Progenitor cell of endocrine pancreas (in vitro differentiated cells): Measurements from ENCODE around the gene TPT1. TPM values are rescaled to one million over a fixed set of nuclear protein-coding genes. Genes with fewer than 3 reads are reported as not detected.

Experiments
- DNase-seq: peaks from one replicate; pipeline ENCODE4 v3.0.0; 2021; ENCODE audit warnings: low spot score; ENCODE audit not compliant: unreplicated experiment
- H3K27ac Mint-ChIP-seq: 2 replicates; pipeline ENCODE4 v1.8.0; 2021; ENCODE audit warnings: mild to moderate bottlenecking, moderate library complexity, mixed read lengths
- H3K27me3 Mint-ChIP-seq: 2 replicates; pipeline ENCODE4 v1.8.0; 2021; ENCODE audit warnings: mixed read lengths
- H3K36me3 Mint-ChIP-seq: 2 replicates; pipeline ENCODE4 v1.8.0; 2022; ENCODE audit warnings: mixed read lengths; ENCODE audit not compliant: insufficient read depth
- H3K4me1 Mint-ChIP-seq: 2 replicates; pipeline ENCODE4 v1.8.0; 2021; ENCODE audit warnings: low read depth, mixed read lengths
- H3K4me3 Mint-ChIP-seq: 2 replicates; pipeline ENCODE4 v1.8.0; 2021; ENCODE audit warnings: low read depth, mild to moderate bottlenecking, moderate library complexity, mixed read lengths
- H3K9me3 Mint-ChIP-seq: 2 replicates; pipeline ENCODE4 v1.8.0; 2021; ENCODE audit warnings: low read depth, mixed read lengths
- total RNA-seq: library from RNA; stranded (reverse); gene quantifications from 2 replicates; pipeline ENCODE4 v1.2.1, GENCODE V29; 2021
- TF ChIP-seq, protein P1 (sequence below): fragments of 200-600 bp; sonication (generic); IDR thresholded peaks from one replicate; pipeline ENCODE4 v1.5.0; 2021; ENCODE audit warnings: antibody characterized with exemption, mild to moderate bottlenecking; ENCODE audit not compliant: unreplicated experiment

TPT1 gene
- total RNA-seq, 1 donor from 2014 or later: 3,243 TPM

DNA sequence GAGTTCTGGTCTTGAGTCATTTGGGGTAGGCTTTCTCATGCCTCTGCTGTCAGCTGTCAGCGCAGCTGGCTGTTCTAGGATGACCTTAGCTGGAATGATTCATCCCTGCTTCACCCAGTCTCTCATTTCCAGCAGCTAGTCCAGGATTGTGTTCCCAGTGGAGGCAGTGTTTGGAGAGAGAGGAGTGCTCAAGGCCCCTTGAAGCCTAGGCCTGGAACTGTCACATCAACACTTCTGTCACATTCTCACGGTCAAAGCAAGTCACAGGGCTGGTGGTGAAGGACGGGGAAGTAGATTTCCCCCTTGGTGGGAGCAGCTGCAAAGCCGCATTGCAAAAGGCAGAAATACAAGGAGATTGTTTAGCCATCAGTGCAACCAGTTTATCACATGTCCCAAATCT lies 15.2 kb downstream of the TPT1 start:
- Mint-ChIP-seq H3K27me3 (no peaks in the 10 kb centered on the region), H3K36me3 (no peaks in the 10 kb centered on the region), H3K9me3 (no peaks in the 10 kb centered on the region), H3K27ac (no peak overlapping the region), H3K4me1 (no peaks in the 10 kb centered on the region), H3K4me3 (no peak overlapping the region)
- TF ChIP-seq, protein P1, sequence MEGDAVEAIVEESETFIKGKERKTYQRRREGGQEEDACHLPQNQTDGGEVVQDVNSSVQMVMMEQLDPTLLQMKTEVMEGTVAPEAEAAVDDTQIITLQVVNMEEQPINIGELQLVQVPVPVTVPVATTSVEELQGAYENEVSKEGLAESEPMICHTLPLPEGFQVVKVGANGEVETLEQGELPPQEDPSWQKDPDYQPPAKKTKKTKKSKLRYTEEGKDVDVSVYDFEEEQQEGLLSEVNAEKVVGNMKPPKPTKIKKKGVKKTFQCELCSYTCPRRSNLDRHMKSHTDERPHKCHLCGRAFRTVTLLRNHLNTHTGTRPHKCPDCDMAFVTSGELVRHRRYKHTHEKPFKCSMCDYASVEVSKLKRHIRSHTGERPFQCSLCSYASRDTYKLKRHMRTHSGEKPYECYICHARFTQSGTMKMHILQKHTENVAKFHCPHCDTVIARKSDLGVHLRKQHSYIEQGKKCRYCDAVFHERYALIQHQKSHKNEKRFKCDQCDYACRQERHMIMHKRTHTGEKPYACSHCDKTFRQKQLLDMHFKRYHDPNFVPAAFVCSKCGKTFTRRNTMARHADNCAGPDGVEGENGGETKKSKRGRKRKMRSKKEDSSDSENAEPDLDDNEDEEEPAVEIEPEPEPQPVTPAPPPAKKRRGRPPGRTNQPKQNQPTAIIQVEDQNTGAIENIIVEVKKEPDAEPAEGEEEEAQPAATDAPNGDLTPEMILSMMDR: no peak
- DNase-seq: no peak

DNA sequence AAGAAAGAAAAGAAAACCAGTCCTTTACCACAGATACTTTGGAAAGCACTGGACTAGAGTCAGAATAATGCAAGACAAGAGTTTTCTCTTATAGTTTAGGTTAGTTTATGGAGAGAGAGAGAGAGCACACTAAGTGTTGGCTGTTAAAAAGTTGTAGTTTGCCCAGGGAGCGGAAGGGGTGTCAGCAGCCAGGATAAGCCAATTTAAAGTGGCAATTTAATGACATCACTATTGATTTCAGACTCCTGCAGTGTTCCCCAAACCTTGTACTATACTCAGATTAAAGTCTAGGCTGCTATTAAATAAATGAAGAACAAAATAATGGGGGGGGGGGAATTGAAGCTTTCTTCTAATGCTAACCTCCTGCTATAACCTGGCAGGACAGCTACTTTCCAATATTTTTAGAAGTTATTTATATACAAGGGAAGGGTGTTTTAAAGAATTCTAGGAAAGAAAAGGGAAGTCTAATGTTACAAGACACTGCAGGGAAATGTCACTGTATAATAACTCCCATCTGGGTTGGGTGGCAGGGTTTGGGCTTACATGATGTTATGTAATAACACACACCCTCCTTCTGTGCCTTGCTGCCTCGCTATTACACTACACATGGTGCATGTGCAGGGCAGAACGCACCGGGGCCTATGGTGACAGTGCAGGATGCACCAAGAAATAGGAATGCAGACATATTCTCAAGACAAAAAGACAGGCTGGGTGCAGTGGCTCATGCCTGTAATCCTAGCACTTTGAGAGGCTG lies 19.9 kb downstream of the TPT1 start:
- DNase-seq: no peak
- no peaks in the 10 kb centered on the region for H3K36me3 Mint-ChIP-seq
- TF ChIP-seq, protein P1: no peak
- H3K4me1 Mint-ChIP-seq: peaks cover 5% of the 10 kb centered on the region
- H3K9me3 Mint-ChIP-seq: no peaks in the 10 kb centered on the region
- no peaks in the 10 kb centered on the region for H3K27me3 Mint-ChIP-seq
- no peak overlapping the region for H3K4me3 Mint-ChIP-seq
- H3K27ac Mint-ChIP-seq: peak overlapping the region; percentile 8

DNA sequence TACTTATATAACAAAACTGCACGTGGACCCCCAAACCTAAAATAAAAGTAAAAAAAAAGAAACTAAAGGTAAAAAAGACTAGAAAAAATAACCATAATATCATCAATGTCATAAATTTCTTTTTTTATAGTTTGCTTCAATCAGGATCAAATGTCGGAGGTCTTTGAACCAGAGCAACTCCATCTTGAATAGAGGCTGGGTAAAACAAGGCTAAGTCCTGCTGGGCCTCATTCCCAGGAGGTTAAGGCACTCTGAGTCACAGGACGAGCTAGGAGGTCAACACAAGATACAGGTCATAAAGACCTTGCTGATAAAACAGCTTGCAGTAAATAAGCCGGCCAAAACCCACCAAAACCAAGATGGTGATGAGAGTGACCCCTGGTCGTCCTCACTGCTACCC lies 24.0 kb downstream of the TPT1 start:
- TF ChIP-seq, protein P1: no peak
- H3K4me1 Mint-ChIP-seq: peaks cover 10% of the 10 kb centered on the region

GRCh38 chr13:45316338-45316737 lies 24.6 kb downstream of the TPT1 start:
- Mint-ChIP-seq H3K4me1 (peaks cover 12% of the 10 kb centered on the region), H3K36me3 (no peaks in the 10 kb centered on the region), H3K27me3 (no peaks in the 10 kb centered on the region), H3K4me3 (peak overlapping the region; percentile 62), H3K9me3 (no peaks in the 10 kb centered on the region), H3K27ac (peak overlapping the region; percentile 93)
- DNase-seq: no peak
- TF ChIP-seq, protein P1: no peak

More for the DNA sequence above, 24.0 kb downstream of the TPT1 start:
- H3K9me3 Mint-ChIP-seq: no peaks in the 10 kb centered on the region
- H3K27ac Mint-ChIP-seq: no peak overlapping the region
- no peaks in the 10 kb centered on the region for H3K36me3 Mint-ChIP-seq
- no peaks in the 10 kb centered on the region for H3K27me3 Mint-ChIP-seq
- no peak for DNase-seq
- no peak overlapping the region for H3K4me3 Mint-ChIP-seq

- Mint-ChIP-seq H3K9me3 (no peaks in the 10 kb centered on the region), H3K4me3 (peak overlapping the region; percentile 31), H3K4me1 (peaks cover 13% of the 10 kb centered on the region), H3K27me3 (no peaks in the 10 kb centered on the region), H3K27ac (peak overlapping the region; percentile 93), H3K36me3 (no peaks in the 10 kb centered on the region)
- DNase-seq: no peak
- TF ChIP-seq, protein P1: no peak
These were observed 25.3 kb downstream of the TPT1 start for GRCh38 chr13:45315520-45316167.
